WTC11 (cell line): ENCODE data around the gene ADH1C. TPM values are rescaled to one million over a fixed set of nuclear protein-coding genes. Genes with fewer than 3 reads are reported as not detected.

Experiments
- ATAC-seq: fragments of 200-7000 bp; cut with Tn5 transposase; 2 replicates; pipeline ENCODE4 v1.10.0; 2021; ENCODE audit warnings: mild to moderate bottlenecking, moderate library complexity
- CTCF ChIA-PET: fragments of 300-600 bp; sonication (Branson Sonifier 250); formaldehyde crosslinking; loops from one replicate; lab custom pipeline; 2021; ENCODE audit warnings: antibody characterized with exemption; lab: Charles Lee
- POLR2A ChIA-PET: fragments of 350-600 bp; sonication (Branson Sonifier 250); formaldehyde crosslinking; loops from one replicate; lab custom pipeline; 2021; ENCODE audit warnings: antibody characterized with exemption; lab: Charles Lee
- DNase-seq: peaks from one replicate; pipeline ENCODE4 v3.0.0; 2021; ENCODE audit warnings: low spot score
- H3K27ac Mint-ChIP-seq: 2 replicates; pipeline ENCODE4 v1.8.0; 2021; ENCODE audit warnings: mixed read lengths
- H3K27me3 Mint-ChIP-seq: 2 replicates; pipeline ENCODE4 v1.8.0; 2021; ENCODE audit warnings: low read depth, mild to moderate bottlenecking, moderate library complexity, mixed read lengths
- H3K36me3 Mint-ChIP-seq: 2 replicates; pipeline ENCODE4 v1.8.0; 2021; ENCODE audit warnings: mixed read lengths
- H3K4me1 Mint-ChIP-seq: 2 replicates; pipeline ENCODE4 v1.8.0; 2022; ENCODE audit warnings: mixed read lengths
- H3K4me3 Mint-ChIP-seq: 2 replicates; pipeline ENCODE4 v1.8.0; 2021; ENCODE audit warnings: mild to moderate bottlenecking, moderate library complexity, mixed read lengths
- H3K9me3 Mint-ChIP-seq: 2 replicates; pipeline ENCODE4 v1.8.0; 2021; ENCODE audit warnings: mixed read lengths
- EMX1 ChIP-seq: fragments of 250-450 bp; sonication (Bioruptor Pico); IDR thresholded peaks from 2 replicates; pipeline ENCODE4 v1.8.0; 2021; ENCODE audit warnings: mild to moderate bottlenecking
- FOXP4 ChIP-seq: sonication (generic); formaldehyde crosslinking; IDR thresholded peaks from 2 replicates; pipeline ENCODE4 v1.8.0; 2022; ENCODE audit warnings: mild to moderate bottlenecking, missing genetic modification reagents
- GABPB1 ChIP-seq: sonication (generic); formaldehyde crosslinking; IDR thresholded peaks from 2 replicates; pipeline ENCODE4 v1.8.1; 2023; ENCODE audit warnings: mild to moderate bottlenecking, missing genetic modification reagents
- GRHL2 ChIP-seq: fragments of 250-450 bp; sonication (Bioruptor Pico); IDR thresholded peaks from 2 replicates; pipeline ENCODE4 v1.8.0; 2022; ENCODE audit warnings: mild to moderate bottlenecking, moderate library complexity; ENCODE audit not compliant: insufficient replicate concordance, severe bottlenecking
- HMGA2 ChIP-seq: fragments of 250-450 bp; sonication (Bioruptor Pico); IDR thresholded peaks from 2 replicates; pipeline ENCODE4 v1.4.0; 2021; ENCODE audit warnings: mild to moderate bottlenecking, moderate library complexity
- JAZF1 ChIP-seq: fragments of 250-450 bp; sonication (Bioruptor Pico); IDR thresholded peaks from 2 replicates; pipeline ENCODE4 v1.9.0; 2021; ENCODE audit warnings: moderate library complexity, mild to moderate bottlenecking, inconsistent platforms
- NR3C1 ChIP-seq: sonication (generic); formaldehyde crosslinking; conservative IDR thresholded peaks from 2 replicates; pipeline ENCODE4 v1.8.1; 2023; ENCODE audit warnings: low read depth, mild to moderate bottlenecking, missing genetic modification reagents
- PREB ChIP-seq: sonication (generic); formaldehyde crosslinking; IDR thresholded peaks from 2 replicates; pipeline ENCODE4 v1.8.1; 2022; ENCODE audit warnings: mild to moderate bottlenecking, missing genetic modification reagents, moderate library complexity, borderline replicate concordance
- SMAD3 ChIP-seq: sonication (generic); formaldehyde crosslinking; IDR thresholded peaks from 2 replicates; pipeline ENCODE4 v1.8.0; 2022; ENCODE audit warnings: missing genetic modification reagents, mild to moderate bottlenecking, borderline replicate concordance
- STAT6 ChIP-seq: sonication (generic); formaldehyde crosslinking; conservative IDR thresholded peaks from 2 replicates; pipeline ENCODE4 v1.8.1; 2023; ENCODE audit warnings: mild to moderate bottlenecking, low read depth, missing genetic modification reagents, moderate library complexity
- TCF7 ChIP-seq: sonication (generic); formaldehyde crosslinking; IDR thresholded peaks from 2 replicates; pipeline ENCODE4 v1.8.0; 2022; ENCODE audit warnings: mild to moderate bottlenecking, low read depth, missing genetic modification reagents, moderate library complexity
- TEAD1 ChIP-seq: sonication (generic); formaldehyde crosslinking; IDR thresholded peaks from 2 replicates; pipeline ENCODE4 v1.8.0; 2022; ENCODE audit warnings: mild to moderate bottlenecking, missing genetic modification reagents
- ZBTB21 ChIP-seq: sonication (generic); formaldehyde crosslinking; IDR thresholded peaks from 2 replicates; pipeline ENCODE4 v1.8.1; 2023; ENCODE audit warnings: mild to moderate bottlenecking, missing genetic modification reagents, borderline replicate concordance
- ZBTB43 ChIP-seq: sonication (generic); formaldehyde crosslinking; IDR thresholded peaks from 2 replicates; pipeline ENCODE4 v1.8.1; 2023; ENCODE audit warnings: mild to moderate bottlenecking, missing genetic modification reagents
- ZNF317 ChIP-seq: sonication (generic); formaldehyde crosslinking; IDR thresholded peaks from 2 replicates; pipeline ENCODE4 v1.8.1; 2023; ENCODE audit warnings: low read depth, mild to moderate bottlenecking, moderate library complexity, missing genetic modification reagents, borderline replicate concordance
- ZNF532 ChIP-seq: fragments of 250-450 bp; sonication (Bioruptor Pico); IDR thresholded peaks from 2 replicates; pipeline ENCODE4 v1.9.0; 2021; ENCODE audit warnings: mild to moderate bottlenecking, borderline replicate concordance
- total RNA-seq: library from RNA; stranded (reverse); gene quantifications from 3 replicates; pipeline ENCODE4 v1.2.3, GENCODE V29; 2021
- TF ChIP-seq, protein P1 (sequence below): sonication (generic); formaldehyde crosslinking; conservative IDR thresholded peaks from 2 replicates; pipeline ENCODE4 v1.8.1; 2022; ENCODE audit warnings: mild to moderate bottlenecking, missing genetic modification reagents
- TF ChIP-seq, protein P2 (sequence below): sonication (generic); formaldehyde crosslinking; IDR thresholded peaks from 2 replicates; pipeline ENCODE4 v1.8.0; 2022; ENCODE audit warnings: mild to moderate bottlenecking, missing genetic modification reagents

The ADH1C gene
- total RNA-seq, 1 experiment from 2014 or later: 0.22 TPM

GRCh38 chr4:99336553-99336952, 16.0 kb downstream of the ADH1C start:
- Mint-ChIP-seq H3K27me3 (no peaks in the 10 kb centered on the region), H3K4me3 (no peak overlapping the region)
- TF ChIP-seq, protein P1, sequence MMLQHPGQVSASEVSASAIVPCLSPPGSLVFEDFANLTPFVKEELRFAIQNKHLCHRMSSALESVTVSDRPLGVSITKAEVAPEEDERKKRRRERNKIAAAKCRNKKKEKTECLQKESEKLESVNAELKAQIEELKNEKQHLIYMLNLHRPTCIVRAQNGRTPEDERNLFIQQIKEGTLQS (CRISPR knock-in tag): no peak
- TF ChIP-seq ZNF532 (no peak), HMGA2 (CRISPR knock-in tag) (no peak), JAZF1 (no peak), ZBTB43 (CRISPR knock-in tag) (no peak), TCF7 (CRISPR knock-in tag) (no peak), PREB (CRISPR knock-in tag) (no peak), FOXP4 (CRISPR knock-in tag) (no peak), EMX1 (CRISPR knock-in tag) (no peak), NR3C1 (CRISPR knock-in tag) (no peak), STAT6 (CRISPR knock-in tag) (no peak), ZBTB21 (CRISPR knock-in tag) (no peak), TEAD1 (CRISPR knock-in tag) (no peak), SMAD3 (CRISPR knock-in tag) (no peak), ZNF317 (no peak), GABPB1 (no peak), GRHL2 (CRISPR knock-in tag) (no peak)
- TF ChIP-seq, protein P2, sequence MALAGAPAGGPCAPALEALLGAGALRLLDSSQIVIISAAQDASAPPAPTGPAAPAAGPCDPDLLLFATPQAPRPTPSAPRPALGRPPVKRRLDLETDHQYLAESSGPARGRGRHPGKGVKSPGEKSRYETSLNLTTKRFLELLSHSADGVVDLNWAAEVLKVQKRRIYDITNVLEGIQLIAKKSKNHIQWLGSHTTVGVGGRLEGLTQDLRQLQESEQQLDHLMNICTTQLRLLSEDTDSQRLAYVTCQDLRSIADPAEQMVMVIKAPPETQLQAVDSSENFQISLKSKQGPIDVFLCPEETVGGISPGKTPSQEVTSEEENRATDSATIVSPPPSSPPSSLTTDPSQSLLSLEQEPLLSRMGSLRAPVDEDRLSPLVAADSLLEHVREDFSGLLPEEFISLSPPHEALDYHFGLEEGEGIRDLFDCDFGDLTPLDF: no peak
- TF ChIP-seq, all 79 proteins: peak for 0
- POLR2A ChIA-PET: no interaction called here
- ATAC-seq (no peak), DNase-seq (no peak)
- Mint-ChIP-seq H3K9me3 (peaks cover 18% of the 10 kb centered on the region), H3K27ac (no peak overlapping the region), H3K36me3 (peaks cover 6% of the 10 kb centered on the region), H3K4me1 (peaks cover 4% of the 10 kb centered on the region; the same call in 1 of the 2 replicates)
- CTCF ChIA-PET: no interaction called here
